DOHH2 (cell line): Measurements from ENCODE around the gene PRKCE.

Source experiments
- H3F3A ChIP-seq: fragments of 200-600 bp; sonication (generic), shearing (Covaris generic); 2 replicates; pipeline ENCODE4 v1.6.0; 2016; ENCODE audit warnings: antibody characterized with exemption, mild to moderate bottlenecking; ENCODE audit not compliant: control insufficient read depth, insufficient read depth
- H3K27ac ChIP-seq: fragments of 200-600 bp; sonication (generic); 2 replicates; pipeline ENCODE4 v1.5.1; 2014; ENCODE audit warnings: low read depth, mild to moderate bottlenecking, low read length, moderate library complexity
- H3K27me3 ChIP-seq: fragments of 200-600 bp; sonication (generic); 2 replicates; pipeline ENCODE4 v1.6.1; 2014; ENCODE audit warnings: mild to moderate bottlenecking, low read length, mixed read lengths; ENCODE audit not compliant: control insufficient read depth
- H3K36me3 ChIP-seq: fragments of 200-600 bp; sonication (generic); 2 replicates; pipeline ENCODE4 v1.6.1; 2014; ENCODE audit warnings: mild to moderate bottlenecking, low read length, moderate library complexity, mixed read lengths; ENCODE audit not compliant: control insufficient read depth
- H3K4me1 ChIP-seq: fragments of 200-600 bp; sonication (generic); 2 replicates; pipeline ENCODE4 v1.6.1; 2014; ENCODE audit warnings: mild to moderate bottlenecking, low read length, mixed read lengths; ENCODE audit not compliant: control insufficient read depth
- H3K4me2 ChIP-seq: fragments of 200-600 bp; sonication (generic); 2 replicates; pipeline ENCODE4 v1.6.0; 2014; ENCODE audit warnings: mild to moderate bottlenecking, low read length, moderate library complexity
- H3K4me3 ChIP-seq: fragments of 200-600 bp; sonication (generic); 2 replicates; pipeline ENCODE4 v1.5.1; 2014; ENCODE audit warnings: mild to moderate bottlenecking, low read length, mixed read lengths
- H3K79me2 ChIP-seq: fragments of 200-600 bp; sonication (generic); 2 replicates; pipeline ENCODE4 v1.6.1; 2014; ENCODE audit warnings: mild to moderate bottlenecking, low read length, mixed read lengths; ENCODE audit not compliant: control insufficient read depth
- H3K9me2 ChIP-seq: fragments of 200-600 bp; sonication (generic); replicated peaks from 2 replicates; pipeline ENCODE4 v1.6.1; 2014; ENCODE audit warnings: mild to moderate bottlenecking, low read length, mixed read lengths; ENCODE audit not compliant: control insufficient read depth
- H3K9me3 ChIP-seq: fragments of 200-600 bp; sonication (generic); 2 replicates; pipeline ENCODE4 v1.6.1; 2014; ENCODE audit warnings: antibody characterized with exemption, low read length, mixed read lengths; ENCODE audit not compliant: control insufficient read depth, insufficient read depth
- H4K20me1 ChIP-seq: fragments of 200-600 bp; sonication (generic); 2 replicates; pipeline ENCODE4 v1.6.0; 2014; ENCODE audit warnings: low read depth, mild to moderate bottlenecking, antibody characterized with exemption, low read length, moderate library complexity; ENCODE audit not compliant: control insufficient read depth, insufficient read depth
- CTCF ChIP-seq: fragments of 200-600 bp; sonication (generic); IDR thresholded peaks from one replicate; pipeline ENCODE4 v1.5.1; 2014; ENCODE audit warnings: antibody characterized with exemption, mild to moderate bottlenecking, low read depth, low read length; ENCODE audit not compliant: poor library complexity, severe bottlenecking
- EZH2phosphoT487 ChIP-seq: fragments of 200-600 bp; sonication (generic); IDR thresholded peaks from 2 replicates; pipeline ENCODE4 v1.6.1; 2017; ENCODE audit warnings: borderline replicate concordance, mild to moderate bottlenecking, antibody characterized with exemption, low read length, moderate library complexity, mixed read lengths

Gene PRKCE

GRCh38 chr2:45895241-45895861 is 243.9 kb downstream of the PRKCE start:
- TF ChIP-seq EZH2phosphoT487 (no peak), CTCF (no peak)
- Histone ChIP-seq H3K4me1 (peaks cover under 1% of the 10 kb centered on the region), H3K36me3 (no peaks in the 10 kb centered on the region), H4K20me1 (no peaks in the 10 kb centered on the region), H3K27ac (no peak overlapping the region), H3K9me3 (no peaks in the 10 kb centered on the region), H3F3A (no peaks in the 10 kb centered on the region), H3K79me2 (no peaks in the 10 kb centered on the region), H3K27me3 (peaks cover 10% of the 10 kb centered on the region; the same call in 1 of the 2 replicates), H3K4me3 (no peak overlapping the region), H3K9me2 (no peaks in the 10 kb centered on the region), H3K4me2 (no peak overlapping the region)

DNA sequence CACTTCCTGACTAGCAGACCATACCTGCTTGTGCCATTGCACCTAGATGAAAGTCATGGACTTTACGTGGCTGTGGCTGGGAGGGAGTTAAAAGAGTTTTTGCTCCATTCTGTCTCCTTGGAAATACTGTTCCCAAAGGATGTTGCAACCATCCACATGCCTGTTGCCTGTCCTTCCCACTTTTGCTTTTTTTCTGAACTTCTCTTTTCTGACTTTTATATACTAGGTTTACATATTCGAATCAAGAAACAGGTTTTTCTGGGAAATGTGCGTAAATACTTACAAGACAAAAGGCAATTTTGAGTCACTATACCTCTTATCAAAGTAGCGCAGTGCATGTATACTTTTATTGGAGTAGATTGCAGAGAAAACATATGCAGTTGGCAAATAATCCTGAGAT is 244.8 kb downstream of the PRKCE start:
- no peaks in the 10 kb centered on the region for H3K36me3 ChIP-seq
- H3F3A ChIP-seq: no peaks in the 10 kb centered on the region
- TF ChIP-seq CTCF: no peak
- TF ChIP-seq EZH2phosphoT487: no peak
- no peaks in the 10 kb centered on the region for H3K79me2 ChIP-seq
- H3K9me2 ChIP-seq: no peaks in the 10 kb centered on the region
- H3K27me3 ChIP-seq: peaks cover 5% of the 10 kb centered on the region; the same call in 1 of the 2 replicates
- H3K27ac ChIP-seq: no peak overlapping the region
- no peak overlapping the region for H3K4me3 ChIP-seq
- H4K20me1 ChIP-seq: no peaks in the 10 kb centered on the region
- no peak overlapping the region for H3K4me2 ChIP-seq
- H3K9me3 ChIP-seq: no peaks in the 10 kb centered on the region
- no peaks in the 10 kb centered on the region for H3K4me1 ChIP-seq

DNA sequence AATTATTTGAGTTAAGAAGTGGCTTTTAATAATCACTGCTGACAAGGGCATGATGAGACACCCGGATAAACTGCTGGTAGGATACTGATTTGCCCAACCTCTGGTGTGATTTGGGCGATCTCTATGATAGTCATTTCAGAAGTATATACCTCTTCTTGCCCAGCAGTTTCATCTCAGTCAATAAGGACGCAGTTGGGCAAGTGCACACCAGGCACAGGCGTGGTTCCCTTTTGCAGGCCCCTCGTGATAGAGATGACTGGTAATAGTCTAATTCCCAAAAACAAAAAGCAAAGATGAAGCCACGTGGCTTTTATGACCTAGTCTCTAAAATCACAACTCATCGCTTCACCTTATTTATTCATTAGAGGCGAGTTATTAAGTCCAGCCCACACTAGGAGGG is 246.4 kb downstream of the PRKCE start:
- Histone ChIP-seq H3K27me3 (no peaks in the 10 kb centered on the region), H3K36me3 (no peaks in the 10 kb centered on the region), H4K20me1 (no peaks in the 10 kb centered on the region), H3K9me2 (no peaks in the 10 kb centered on the region), H3K4me1 (no peaks in the 10 kb centered on the region), H3K27ac (no peak overlapping the region), H3K4me2 (no peak overlapping the region), H3K9me3 (no peaks in the 10 kb centered on the region), H3K4me3 (no peak overlapping the region), H3K79me2 (no peaks in the 10 kb centered on the region), H3F3A (no peaks in the 10 kb centered on the region)
- TF ChIP-seq EZH2phosphoT487: no peak
- no peak for TF ChIP-seq CTCF
